Inflammatory macrophage (primary cell): ENCODE data around the gene AGAP2.
A peak's percentile ranks its signal among the peaks of the same experiment; 100 is the strongest.

Source experiments
- DNase-seq, 2 donors: peaks; one replicate each; pipeline ENCODE4 v3.0.0-alpha.2; 2020 to 2022

The AGAP2 gene

DNA sequence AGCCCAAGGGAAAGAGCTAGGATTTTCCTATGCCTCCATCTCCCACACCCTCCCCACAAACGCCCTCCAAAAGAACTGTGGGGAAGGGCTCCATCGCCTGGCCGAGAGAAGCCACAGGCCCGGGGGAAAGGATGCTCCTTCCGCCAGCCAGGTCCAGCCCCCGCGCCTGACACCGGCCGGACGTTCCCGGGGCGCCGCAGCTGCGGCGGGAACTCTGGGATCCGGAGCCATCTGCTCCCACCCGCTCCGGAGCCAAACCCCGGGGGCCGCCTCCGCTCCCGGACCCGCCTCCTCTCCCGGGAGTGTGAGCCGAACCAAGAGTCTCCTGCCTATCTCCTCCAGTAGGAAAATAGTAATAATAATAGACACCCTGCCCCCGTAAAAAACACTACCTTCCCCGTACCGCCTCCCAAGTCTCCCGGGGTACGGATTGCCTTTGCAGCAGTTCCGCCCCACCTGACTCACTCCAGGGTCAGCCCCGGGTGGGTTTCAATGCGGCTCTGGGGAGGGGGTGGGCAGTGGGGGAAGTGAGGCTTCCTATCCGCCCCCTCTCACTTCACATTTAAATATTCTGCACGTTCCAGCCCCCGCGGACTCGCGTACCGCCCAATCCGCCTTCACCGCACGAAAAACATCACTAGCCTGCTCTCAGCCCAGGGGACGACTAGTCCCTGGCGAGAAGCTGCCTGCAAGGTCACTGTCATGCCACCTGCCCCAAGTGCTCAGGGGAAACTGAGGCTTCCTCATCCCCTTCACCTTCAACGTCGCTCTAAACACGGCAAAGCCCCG lies 2.4 kb downstream of the AGAP2 start:
- DNase-seq, result no peak

DNA sequence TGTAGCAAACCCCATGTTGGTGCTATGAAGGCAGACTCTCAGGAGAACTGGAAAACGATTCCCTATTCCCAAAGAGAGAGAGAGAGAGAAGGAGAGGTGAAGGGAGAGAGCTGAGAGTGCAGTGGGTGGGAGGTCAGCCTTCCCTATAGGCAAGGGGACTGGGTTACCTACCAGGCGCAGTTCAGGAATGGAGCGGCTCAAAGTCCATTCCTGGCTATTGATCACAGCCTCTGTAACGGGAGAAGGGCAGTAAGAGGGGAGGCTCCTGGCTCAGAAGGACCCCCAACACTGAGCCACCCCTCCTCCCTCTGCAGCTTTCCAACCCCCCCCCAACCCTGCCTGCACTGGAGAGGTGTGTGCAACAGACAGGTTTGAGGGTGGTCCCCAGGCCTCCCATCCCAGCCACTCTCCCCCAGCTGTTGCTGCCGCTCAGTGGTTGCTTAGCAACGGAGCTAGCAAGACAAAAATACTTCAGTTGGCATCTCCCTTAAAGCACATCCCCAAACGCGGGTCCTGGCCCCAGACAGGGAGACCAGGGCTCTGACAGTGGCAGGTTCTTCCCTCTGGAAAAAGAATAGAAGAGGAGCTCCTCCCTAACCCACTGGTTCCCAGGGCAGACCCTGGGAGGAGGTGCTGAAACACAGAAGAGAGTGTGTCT lies 3.2 kb downstream of the AGAP2 start:
- no peak for DNase-seq

DNA sequence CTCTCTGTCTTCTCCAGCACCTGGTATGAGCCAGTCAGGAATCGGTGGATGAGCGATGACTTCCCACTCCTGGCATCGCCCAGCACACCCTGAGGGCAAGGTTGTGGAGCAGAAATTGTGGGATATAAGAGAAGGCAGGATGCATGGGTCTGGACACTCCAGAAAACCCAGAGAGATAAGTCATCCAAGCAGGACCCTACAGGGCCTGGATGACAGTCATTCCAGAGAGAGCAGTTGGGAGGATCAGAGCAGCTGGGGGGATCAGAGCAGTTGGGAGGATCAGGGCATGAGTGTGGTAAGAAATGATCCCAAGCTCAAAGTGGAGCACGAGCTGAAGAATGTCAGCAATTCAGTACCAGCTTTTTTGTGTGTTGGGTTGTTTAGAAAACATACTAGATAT lies 4.0 kb downstream of the AGAP2 start:
- DNase-seq, result no peak

DNA sequence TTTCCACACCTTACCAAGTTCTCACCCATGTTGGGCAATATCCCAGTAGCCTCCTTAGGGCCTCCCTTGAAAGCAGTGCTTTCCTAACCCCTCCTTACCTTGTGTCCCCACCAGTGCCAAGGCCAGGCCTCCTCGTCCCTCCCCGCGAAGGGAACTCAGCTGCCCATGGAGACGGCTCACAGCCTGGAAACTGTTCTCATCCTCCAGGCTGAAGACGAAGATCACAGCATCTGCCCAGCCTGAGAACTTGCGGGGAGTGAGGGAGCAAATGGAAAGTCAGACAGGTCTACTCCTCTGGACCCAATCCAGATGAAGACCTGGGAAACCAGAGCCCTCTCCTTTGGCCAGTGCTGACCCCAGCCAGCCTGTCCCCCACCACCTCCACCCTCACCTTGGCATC lies 4.6 kb downstream of the AGAP2 start:
- no peak for DNase-seq

DNA sequence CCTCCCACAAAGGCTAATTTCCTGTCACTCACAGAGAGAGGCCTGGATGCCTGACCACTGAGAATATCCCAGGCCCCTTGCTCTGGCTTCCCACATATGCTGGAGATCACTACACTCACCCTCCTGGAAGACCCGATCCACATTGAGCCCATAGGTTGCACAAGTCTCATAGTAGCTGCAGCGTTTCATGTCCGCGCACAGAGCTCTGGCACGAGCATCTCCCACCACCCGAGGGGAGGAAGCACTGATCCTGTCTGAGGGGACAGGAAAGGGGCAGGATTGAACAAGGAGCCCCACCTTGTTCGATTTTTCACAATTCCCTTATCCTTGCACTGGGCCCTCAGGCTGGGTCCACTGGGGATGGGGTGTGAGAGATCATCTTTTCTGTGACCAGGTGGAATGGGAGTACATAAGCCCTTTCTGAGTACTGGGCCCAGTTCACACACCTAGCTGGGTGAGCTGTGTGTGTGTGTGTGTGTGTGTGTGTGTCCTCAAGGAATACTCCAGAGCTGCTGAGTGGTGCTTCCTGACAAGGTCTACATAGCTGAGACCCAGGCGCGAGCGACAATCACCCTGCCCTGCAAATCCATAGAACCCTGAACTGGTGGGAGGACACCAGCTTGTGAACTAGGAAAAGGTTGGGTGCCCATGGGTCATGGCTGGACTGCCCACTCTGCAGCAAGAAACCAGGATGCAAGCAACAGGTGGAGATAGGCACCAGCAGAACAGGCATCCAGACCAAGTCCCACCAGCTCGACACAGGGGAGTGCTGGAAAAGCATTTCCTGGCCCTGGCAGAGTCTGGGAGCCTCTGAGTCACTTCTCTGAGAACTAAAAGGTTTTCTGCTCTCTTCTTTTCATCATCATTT lies 5.6 kb downstream of the AGAP2 start:
- no peak for DNase-seq

DNA sequence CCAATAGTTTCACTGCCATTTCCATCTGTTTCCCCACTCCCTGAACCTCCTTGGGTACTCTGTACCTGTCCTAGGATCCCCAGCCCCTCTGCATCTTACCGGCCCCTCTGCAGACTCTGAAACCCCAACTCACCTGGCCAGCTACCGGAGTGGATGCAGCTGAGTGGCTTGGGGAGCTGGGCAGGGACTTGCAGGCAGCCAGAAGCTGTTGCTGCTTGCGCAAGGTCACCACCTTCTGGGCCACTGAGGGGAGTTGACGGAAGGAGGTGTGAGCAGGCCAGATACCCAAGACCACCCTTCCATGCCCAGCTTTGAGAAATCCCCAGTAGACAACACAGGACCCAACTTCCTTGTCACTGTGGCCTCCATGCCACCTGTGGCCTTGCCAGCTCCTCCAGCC lies 6.3 kb downstream of the AGAP2 start:
- DNase-seq, result no peak

DNA sequence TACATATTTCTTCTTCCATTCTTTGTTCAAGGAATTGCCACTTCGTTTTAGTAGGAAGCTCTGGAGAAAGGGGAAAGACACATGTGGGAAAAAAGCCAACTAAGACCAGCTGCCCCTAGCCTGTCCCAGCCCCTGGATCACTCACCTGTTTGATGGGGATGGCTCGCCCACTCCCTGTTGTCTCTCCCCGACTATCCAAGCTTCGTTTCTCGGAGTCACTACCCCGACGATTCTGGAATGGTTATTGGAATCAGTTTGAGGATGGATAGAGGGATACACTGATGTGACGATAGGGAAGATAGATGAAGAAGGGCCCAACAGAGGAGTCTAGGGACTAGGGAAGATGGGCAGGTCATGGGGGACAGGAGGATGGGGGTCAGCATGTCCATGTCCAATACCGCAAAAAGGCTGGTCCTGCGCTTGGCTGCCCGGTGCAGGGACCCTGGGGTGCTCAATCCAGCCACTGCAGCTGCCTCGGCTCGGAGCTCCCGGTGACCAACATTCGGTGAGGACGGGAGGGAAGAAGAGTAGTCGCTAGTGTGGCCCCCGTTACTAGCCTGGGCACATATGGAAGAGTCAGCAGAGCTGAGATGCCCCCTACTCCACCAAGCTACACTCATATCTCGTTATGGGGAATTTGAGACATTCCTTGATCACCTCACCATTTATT lies 7.0 kb downstream of the AGAP2 start:
- DNase-seq, result no peak

DNA sequence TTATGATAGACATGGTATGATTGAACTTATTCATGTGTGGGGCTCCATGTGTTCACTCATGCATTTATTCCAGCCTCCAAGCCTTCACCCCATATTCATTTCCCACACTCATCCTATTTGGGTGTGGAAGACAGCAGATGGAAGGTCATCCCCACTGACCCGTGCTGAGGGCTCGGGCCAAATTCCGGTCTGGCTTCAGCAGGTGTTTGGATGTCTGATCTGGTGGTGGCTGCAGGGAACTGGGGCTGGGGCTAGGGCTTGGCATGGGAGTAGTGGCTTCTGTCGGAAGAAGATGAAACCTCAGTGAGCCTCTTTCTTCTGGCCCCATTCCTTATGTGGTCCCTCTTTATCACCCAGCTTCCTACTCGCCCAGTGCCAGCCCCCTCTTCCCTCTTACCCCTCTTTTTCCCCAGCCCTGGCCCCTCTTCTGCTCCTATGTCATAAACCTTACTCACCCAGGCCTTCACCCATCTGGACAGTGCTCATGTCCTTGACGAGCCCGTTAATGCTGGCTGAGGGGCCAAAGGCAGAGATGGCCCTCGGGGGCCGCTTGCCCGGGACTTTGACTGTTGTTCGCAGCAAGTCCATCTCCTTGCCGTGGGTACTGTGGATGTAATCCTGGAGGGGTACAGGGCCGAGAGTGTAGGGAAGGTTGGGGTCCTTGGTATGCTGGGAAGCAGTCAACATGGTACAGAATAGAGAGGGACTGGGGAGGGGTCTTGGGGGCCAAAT lies 8.0 kb downstream of the AGAP2 start:
- DNase-seq, result no peak

DNA sequence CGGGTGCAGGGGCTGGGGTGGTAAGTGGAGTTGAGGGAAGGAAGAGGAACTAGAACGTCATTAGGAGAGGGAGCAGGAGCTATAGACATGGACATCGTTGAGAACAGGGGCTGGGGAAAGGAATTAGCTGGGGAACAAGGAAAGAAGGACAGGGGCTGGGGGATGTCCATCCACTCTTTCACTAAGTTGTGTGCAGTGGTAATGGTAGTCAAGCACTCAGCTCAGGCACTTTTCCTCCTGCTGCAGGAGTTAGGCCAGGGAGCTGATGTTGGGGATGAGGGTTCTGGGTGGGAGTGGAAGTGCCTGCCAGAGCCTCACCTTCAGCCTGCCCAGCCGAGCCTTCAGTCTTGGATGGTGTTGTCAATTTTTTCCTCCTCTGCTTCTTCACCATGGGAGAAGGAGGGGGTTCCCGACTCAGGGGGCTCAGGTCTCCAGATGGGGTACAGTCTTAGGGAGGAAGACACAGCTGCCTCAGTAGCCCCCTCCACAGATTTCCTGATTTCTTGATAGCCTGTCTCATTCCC lies 9.2 kb downstream of the AGAP2 start:
- DNase-seq, result no peak

DNA sequence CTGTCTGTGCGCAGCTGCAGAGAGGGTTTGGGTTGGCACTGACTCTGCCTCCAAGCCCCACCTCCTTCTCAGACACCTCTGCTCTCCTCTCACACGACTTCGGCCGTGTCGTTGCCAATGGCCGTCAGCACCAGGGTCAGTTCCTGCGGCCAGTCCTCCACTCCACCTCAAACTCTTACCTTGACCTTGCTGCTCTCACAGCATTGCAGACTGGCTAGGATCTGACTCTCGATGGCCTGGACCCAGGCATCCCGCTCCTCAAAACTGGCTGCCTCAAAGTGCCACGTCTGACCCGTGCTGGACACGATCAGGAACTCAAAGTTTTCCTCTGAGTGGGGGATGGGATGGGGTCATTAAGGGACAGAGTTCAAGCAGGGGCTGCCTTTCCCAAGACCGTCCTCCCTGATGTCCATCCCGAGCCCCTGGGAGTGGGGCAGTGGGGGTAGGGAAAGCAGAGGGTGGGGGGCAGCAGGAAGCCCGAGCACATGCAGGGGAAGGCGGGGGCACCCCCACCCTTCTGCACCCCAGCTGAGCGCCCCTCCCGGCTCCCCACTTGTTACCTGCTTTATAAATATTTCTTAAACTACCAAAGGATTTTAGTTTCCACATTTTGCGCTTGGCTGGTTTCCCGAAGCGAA lies 10.7 kb downstream of the AGAP2 start:
- no peak for DNase-seq

DNA sequence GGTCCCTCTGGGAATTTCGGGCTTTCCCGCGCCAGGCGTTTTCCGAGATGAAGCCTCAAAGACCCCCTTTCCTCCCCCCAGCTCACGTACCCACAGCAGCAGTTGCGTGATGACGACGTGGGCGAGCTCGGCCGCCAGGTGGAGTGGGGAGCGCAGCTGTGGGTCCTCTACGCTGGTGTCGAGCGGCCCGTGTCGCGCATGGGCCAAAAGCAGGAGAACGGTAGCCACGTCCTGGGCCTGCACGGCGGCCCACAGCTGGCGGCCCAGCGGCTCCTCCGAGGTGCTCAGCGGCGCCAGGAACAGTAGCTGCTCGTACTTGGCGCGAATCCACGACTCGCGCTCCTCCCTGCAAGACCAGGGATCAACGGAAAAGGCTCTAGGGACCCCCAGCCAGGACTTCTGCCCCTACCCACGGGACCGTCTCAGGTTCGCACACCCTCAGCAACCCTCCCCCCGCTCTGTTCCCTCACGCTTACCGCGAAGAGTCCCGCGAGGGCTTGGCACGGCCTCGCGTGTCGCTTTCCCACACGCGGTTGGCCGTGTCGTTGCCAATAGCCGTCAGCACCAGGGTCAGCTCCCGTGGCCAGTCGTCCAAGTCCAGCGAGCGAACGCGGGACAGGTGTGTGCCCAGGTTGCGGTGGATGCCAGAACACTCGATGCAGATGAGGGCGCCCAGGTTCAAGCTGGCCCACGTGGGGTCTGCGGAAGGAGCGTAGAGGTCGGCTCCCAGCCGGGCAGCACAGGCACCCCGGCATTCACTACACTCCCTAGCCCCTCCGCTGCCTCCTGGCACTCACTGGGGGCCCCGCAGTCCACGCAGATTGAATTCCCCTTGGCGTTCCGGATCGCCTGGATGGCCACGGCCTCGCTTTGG lies 11.4 kb downstream of the AGAP2 start:
- DNase-seq, result no peak

DNA sequence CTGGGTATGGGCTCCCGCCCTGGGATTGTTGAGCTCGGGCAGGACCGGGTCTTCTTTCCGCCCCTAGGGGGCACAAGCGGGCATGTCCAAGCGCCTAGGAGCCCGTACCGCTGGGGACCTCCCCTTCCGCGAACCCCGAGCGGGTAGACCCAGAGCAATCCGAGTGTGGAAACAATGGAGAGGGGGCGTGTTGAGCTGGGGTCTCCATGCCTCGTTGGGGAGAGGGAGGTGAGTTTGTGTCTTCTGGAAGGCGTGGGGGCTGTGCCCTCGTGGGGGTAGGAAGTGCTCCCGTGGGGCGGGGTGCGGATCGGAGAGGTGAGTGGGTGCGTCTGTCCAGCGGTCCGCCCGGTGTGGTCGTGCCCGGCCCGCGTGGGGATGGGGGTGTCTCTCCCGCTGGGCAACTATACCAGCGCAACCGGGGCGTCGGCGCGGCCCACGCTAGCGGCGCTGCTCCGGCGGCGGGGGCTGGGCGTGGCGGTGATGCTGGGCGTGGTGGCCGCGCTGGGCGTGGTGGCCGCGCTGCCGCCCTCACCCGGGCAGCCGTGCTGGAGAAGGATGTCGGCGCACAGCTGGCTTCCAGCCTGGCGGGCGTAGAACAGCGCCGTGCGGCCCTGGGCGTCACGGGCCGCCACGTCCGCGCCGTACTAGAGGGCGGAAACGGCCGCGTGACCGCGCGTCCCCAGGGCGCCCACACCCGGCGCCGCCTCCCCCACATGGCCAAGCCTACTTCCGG lies 12.2 kb downstream of the AGAP2 start:
- DNase-seq, result peak in 1 of 2 donors; percentile 9

DNA sequence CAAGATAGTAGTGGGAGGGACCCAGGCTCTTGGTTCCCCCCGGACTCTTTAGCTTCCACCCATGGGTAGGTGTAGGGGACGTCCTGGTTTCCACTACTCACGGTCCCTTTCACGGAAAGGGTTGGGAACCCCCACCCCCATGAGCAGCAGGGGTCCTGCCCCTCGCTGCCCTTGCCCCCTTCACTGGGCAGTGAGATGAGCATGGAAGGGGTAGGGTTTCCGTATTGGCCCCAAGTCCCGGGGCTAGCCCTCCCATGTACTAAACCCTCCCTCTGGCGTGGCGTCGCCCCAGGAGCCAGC lies 12.7 kb downstream of the AGAP2 start:
- no peak for DNase-seq

DNA sequence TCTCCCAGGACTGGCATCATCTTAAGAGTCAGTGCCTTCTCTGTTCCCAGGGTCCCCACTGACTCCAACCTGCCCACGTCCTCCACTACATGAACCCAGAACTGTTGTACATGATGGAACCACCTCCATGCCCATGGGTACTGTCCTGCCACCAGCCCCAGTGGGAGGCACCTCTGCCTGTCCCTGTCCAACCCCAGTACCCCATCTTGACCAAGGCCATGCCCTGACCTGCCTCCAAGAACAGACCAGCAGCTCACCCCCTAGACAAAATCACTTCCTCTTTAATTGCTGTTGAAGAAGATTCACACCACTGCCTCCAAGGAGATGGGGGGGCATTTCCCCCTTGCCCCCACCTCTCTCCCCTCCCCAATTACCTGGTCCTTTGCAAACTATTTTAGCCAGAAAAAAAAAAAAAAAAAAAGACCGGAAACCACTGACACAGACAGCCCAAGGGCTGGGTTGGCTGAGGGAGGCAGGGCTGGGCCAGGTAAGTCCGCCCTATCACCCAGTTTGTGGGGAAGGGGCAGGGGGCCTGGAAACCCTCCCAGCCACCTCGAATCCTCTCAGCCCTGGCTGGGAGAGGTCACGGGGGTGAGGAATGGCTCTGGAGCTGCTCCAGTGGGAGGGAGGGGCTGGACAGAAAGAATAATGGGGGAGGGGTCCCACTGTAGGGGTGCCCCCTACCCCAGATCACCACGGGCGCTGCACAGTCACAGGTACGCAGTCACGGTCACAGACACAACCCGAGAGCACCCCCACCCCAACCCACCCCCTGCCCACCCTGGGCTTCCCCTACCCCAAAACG lies 13.4 kb downstream of the AGAP2 start:
- DNase-seq, result no peak

DNA sequence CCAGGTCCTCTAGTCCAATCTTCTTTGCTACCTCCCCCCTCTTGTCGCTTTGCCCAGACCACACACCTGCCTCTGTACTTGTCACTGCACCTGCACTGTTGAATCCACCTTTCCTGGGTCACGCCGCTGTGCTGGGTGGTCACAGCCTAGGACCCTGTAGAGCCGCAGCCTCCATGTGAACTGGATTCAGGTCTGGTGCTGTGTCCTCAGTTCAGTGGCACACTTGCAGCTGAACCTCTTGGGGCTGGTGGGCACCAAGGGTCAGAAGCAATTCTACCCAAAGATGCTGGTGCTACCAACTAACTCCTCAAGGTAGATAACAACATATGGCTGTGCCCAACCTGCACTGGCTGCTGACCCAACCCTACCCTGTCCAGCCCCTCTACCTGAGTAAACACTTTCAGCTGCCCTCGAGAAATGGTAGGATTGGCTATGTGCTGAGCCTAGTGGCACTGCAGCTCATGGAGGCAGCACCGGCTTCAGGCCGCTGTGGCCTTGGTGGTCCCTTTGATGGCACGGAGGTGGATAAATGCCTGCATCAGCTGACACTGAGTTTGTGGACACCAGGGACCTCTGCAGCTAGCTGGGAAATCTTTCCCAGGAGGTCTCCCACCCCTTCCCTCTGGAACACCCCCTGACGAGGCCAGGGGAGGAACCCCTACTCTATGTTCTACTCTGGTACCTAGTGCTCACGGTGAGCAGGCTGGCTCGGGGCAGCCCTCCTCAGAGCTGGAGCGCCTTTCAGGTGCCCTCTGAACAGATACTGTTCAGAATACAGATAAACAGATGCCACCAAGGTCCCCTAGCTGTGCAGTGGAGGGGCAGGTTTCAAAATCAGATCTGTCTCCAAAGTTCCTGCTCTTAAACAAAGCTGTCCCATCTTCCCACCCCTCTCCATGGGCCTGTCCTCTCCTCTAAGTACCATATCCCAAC lies 14.3 kb downstream of the AGAP2 start:
- DNase-seq, result no peak

DNA sequence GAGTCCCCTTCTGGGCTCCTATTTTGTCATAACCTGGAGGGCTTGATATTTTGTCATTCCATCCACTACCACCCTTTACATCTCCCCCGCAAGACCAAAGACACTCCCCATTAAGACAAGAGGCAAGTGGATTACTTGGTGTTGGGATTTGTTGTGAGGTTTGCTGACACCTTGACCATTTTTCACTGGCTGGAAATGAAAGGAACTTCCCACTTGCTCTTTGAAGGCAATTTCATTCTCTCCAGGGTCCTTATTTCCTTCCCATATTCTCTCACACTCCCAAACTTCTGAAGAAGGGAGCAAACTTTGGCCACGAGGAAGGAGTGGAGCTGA lies 14.9 kb downstream of the AGAP2 start:
- DNase-seq, result no peak

DNA sequence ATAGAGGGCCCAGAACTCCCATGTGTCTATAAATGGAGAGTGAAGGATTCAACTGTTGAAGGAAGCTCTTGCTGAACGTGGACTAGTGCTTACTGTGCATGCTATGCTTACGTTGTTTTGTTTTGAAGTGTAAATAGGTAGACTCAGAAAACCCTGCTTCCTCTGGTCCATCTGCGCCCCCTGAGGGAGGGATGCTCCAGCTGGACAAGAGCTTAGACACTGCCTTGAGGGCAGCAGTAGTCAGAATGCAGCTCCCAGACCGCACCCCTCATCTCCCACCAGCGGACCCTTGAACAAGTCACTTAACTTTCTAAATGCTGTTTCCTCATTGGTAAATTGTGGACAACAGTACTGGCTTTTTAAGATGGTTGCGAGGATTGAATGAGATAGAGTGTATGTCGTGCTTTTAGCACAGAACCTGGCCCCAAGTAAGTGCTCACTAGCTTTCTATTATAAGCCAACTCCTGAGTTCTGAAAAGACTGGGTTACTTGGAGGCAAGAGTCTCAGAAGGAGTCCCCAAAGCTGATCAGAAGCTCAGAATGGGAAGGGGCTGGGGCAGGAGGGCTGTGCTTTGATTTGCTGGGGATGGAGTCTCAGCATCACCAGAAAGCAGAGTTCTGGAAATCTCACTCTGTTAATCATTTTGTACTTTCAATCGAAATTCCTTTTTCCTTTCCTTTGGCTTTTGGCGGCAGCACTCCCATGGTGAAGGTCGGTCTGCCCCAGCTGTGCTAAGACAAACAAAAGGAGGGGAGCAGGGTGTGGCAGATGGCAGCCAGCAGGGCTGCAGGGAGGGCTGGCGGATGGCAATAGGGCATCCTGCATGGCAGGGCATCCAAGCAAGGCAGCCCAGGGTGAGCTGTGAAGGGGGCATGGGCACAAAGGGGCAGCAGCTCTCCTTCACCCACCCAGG lies 15.6 kb downstream of the AGAP2 start:
- DNase-seq, result no peak
